SU-DHL-6 (cell line): ENCODE data around the gene SOX13.

ENCODE experiments used
- H2AFZ ChIP-seq: fragments of 200-600 bp; sonication (generic); 2 replicates; pipeline ENCODE4 v1.6.1; 2014; ENCODE audit warnings: low read depth, mild to moderate bottlenecking, moderate library complexity, mixed read lengths, antibody characterized with exemption, low read length; ENCODE audit not compliant: severe bottlenecking
- H3F3A ChIP-seq: fragments of 200-600 bp; shearing (Covaris generic); 2 replicates; pipeline ENCODE4 v1.6.0; 2016; ENCODE audit warnings: antibody characterized with exemption, mild to moderate bottlenecking; ENCODE audit not compliant: insufficient read depth
- H3K27ac ChIP-seq: fragments of 200-600 bp; sonication (generic); 2 replicates; pipeline ENCODE4 v1.5.1; 2016; ENCODE audit warnings: low read depth, mild to moderate bottlenecking, low read length, moderate library complexity, mixed read lengths
- H3K27me3 ChIP-seq: fragments of 200-600 bp; sonication (generic), shearing (Covaris generic); 2 replicates; pipeline ENCODE4 v1.6.0; 2014; ENCODE audit warnings: mild to moderate bottlenecking, low read length
- H3K36me3 ChIP-seq: fragments of 200-600 bp; sonication (generic); 2 replicates; pipeline ENCODE4 v1.6.1; 2014; ENCODE audit warnings: mild to moderate bottlenecking, low read length, mixed read lengths
- H3K4me2 ChIP-seq: fragments of 300-600, 200-600 bp; shearing (Covaris generic), sonication (generic); 2 replicates; pipeline ENCODE4 v1.6.0; 2014; ENCODE audit warnings: low read length, low read depth, mild to moderate bottlenecking; ENCODE audit not compliant: poor library complexity, severe bottlenecking
- H3K4me3 ChIP-seq: fragments of 200-600 bp; sonication (generic); 2 replicates; pipeline ENCODE4 v1.5.1; 2014; ENCODE audit warnings: antibody characterized with exemption, low read length, mild to moderate bottlenecking, mixed read lengths; ENCODE audit not compliant: insufficient read depth, poor library complexity, severe bottlenecking
- H3K79me2 ChIP-seq: fragments of 200-600 bp; sonication (generic); 2 replicates; pipeline ENCODE4 v1.6.1; 2014; ENCODE audit warnings: mild to moderate bottlenecking, low read length, moderate library complexity; ENCODE audit not compliant: insufficient read depth
- H3K9ac ChIP-seq: fragments of 200-600 bp; sonication (generic); 2 replicates; pipeline ENCODE4 v1.7.0; 2014; ENCODE audit warnings: mild to moderate bottlenecking, low read length
- H3K9me2 ChIP-seq: fragments of 200-600 bp; sonication (generic); replicated peaks from 2 replicates; pipeline ENCODE4 v1.6.1; 2014; ENCODE audit warnings: low read length; ENCODE audit not compliant: insufficient read depth
- H3K9me3 ChIP-seq: fragments of 200-600 bp; sonication (generic); 2 replicates; pipeline ENCODE4 v1.6.1; 2014; ENCODE audit warnings: low read length, mixed read lengths; ENCODE audit not compliant: insufficient read depth
- H4K20me1 ChIP-seq: fragments of 200-600 bp; sonication (generic); 2 replicates; pipeline ENCODE4 v1.6.1; 2014; ENCODE audit warnings: low read depth, mild to moderate bottlenecking, antibody characterized with exemption, low read length, moderate library complexity, mixed read lengths
- EZH2phosphoT487 ChIP-seq: fragments of 200-600 bp; sonication (generic), shearing (Covaris generic); conservative IDR thresholded peaks from 2 replicates; pipeline ENCODE4 v1.6.1; 2018; ENCODE audit warnings: mild to moderate bottlenecking, antibody characterized with exemption, low read length, moderate library complexity, mixed read lengths
- TF ChIP-seq, protein P1 (sequence below): fragments of 200-600 bp; sonication (generic); IDR thresholded peaks from one replicate; pipeline ENCODE4 v1.5.1; 2017; ENCODE audit warnings: antibody characterized with exemption, mild to moderate bottlenecking, low read length, moderate library complexity; ENCODE audit not compliant: insufficient read depth, poor library complexity, severe bottlenecking

The SOX13 gene

GRCh38 chr1:204081164-204081790, 8.4 kb downstream of the SOX13 start:
- Histone ChIP-seq H3K27ac (no peak overlapping the region), H3K79me2 (no peaks in the 10 kb centered on the region)

DNA sequence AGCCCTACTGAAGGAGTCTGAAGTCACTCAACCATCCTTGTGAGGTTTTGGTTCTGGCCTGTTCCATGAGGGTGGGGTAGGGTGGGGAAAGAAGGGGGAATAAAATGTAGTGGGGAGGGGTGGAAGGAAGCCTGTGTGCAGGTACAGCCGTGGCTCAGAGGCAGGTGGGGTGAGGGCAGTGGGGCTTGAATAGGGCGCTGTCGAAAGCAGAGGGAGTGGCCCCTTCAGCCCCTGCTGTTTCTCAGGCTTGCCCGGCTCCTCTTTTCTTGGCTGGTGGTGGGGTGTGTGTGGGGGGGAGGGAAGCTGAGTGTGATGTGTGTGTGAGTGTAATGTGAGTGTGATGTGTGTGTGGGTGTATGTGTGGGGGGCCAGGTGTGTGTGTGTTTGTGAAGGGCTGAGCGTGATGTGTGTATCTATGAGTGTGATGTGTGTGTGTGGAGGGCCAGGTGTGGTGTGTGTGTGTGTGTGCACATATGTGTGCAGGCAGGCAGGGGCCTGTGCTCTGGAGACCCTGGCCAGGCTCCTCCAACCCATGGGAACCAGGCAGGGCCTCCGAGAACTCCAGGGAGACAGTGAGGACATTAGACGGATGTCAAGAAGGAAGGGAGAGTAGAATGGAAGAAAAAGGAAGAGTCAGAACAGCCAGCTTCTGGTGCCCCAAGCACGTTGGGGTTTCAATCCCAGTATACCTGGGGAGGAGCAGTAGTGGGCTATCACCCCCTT, 9.0 kb downstream of the SOX13 start:
- Histone ChIP-seq H3F3A (no peaks in the 10 kb centered on the region), H3K79me2 (no peaks in the 10 kb centered on the region), H2AFZ (no peak overlapping the region), H3K4me2 (no peak overlapping the region), H4K20me1 (no peaks in the 10 kb centered on the region), H3K27ac (no peak overlapping the region), H3K36me3 (no peaks in the 10 kb centered on the region), H3K9me2 (no peaks in the 10 kb centered on the region), H3K27me3 (no peaks in the 10 kb centered on the region), H3K9me3 (no peaks in the 10 kb centered on the region), H3K9ac (no peak overlapping the region), H3K4me3 (no peak overlapping the region)
- TF ChIP-seq EZH2phosphoT487 = no peak
- TF ChIP-seq, protein P1, sequence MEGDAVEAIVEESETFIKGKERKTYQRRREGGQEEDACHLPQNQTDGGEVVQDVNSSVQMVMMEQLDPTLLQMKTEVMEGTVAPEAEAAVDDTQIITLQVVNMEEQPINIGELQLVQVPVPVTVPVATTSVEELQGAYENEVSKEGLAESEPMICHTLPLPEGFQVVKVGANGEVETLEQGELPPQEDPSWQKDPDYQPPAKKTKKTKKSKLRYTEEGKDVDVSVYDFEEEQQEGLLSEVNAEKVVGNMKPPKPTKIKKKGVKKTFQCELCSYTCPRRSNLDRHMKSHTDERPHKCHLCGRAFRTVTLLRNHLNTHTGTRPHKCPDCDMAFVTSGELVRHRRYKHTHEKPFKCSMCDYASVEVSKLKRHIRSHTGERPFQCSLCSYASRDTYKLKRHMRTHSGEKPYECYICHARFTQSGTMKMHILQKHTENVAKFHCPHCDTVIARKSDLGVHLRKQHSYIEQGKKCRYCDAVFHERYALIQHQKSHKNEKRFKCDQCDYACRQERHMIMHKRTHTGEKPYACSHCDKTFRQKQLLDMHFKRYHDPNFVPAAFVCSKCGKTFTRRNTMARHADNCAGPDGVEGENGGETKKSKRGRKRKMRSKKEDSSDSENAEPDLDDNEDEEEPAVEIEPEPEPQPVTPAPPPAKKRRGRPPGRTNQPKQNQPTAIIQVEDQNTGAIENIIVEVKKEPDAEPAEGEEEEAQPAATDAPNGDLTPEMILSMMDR = no peak

More at GRCh38 chr1:204081164-204081790, 8.4 kb downstream of the SOX13 start:
- no peaks in the 10 kb centered on the region for H3K9me3 ChIP-seq
- H3K36me3 ChIP-seq = no peaks in the 10 kb centered on the region
- no peak overlapping the region for H3K9ac ChIP-seq
- H3K4me2 ChIP-seq = no peak overlapping the region
- no peaks in the 10 kb centered on the region for H3F3A ChIP-seq
- no peak overlapping the region for H3K4me3 ChIP-seq
- H4K20me1 ChIP-seq = no peaks in the 10 kb centered on the region
- no peaks in the 10 kb centered on the region for H3K9me2 ChIP-seq
- no peak overlapping the region for H2AFZ ChIP-seq
- H3K27me3 ChIP-seq = no peaks in the 10 kb centered on the region
- TF ChIP-seq EZH2phosphoT487 = no peak
- TF ChIP-seq, protein P1 = no peak

DNA sequence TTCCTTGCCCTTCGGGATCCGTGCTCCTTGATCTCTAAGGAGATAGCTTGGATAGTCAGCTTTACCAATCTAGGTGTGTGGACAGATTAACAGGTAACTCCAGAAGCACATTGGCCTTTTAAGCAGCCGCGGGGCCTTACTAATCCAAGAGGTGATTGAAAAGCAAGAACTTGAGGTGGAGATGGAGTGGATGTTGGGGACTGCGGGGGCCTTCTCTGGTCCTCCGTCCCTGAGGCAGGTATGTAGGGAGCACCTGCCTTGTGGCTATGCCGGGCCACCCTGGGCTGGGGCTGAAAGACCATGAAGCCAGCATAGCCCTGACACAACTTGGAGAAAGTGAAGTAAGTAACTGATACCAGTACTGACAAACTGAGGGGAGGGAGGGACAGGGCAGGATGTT, 10.6 kb downstream of the SOX13 start:
- Histone ChIP-seq H2AFZ (no peak overlapping the region), H3K79me2 (no peaks in the 10 kb centered on the region), H3K4me3 (no peak overlapping the region), H3K36me3 (no peaks in the 10 kb centered on the region), H3K4me2 (no peak overlapping the region), H3K9me2 (no peaks in the 10 kb centered on the region), H4K20me1 (no peaks in the 10 kb centered on the region), H3K9me3 (no peaks in the 10 kb centered on the region), H3K27me3 (no peaks in the 10 kb centered on the region), H3K9ac (no peak overlapping the region), H3F3A (no peaks in the 10 kb centered on the region), H3K27ac (no peak overlapping the region)
- TF ChIP-seq, protein P1 = no peak
- TF ChIP-seq EZH2phosphoT487 = no peak
